SIG-M5 (cell line): ENCODE results near the gene ZCCHC14.

Experiments used
- DNase-seq: peaks from one replicate; lab custom pipeline; 2025; lab: John Stamatoyannopoulos, UW

Gene ZCCHC14

GRCh38 chr16:87361916-87362619 lies 130.8 kb downstream of the ZCCHC14 start:
- DNase-seq: no peak

- DNase-seq: no peak
Observed at GRCh38 chr16:87360862-87361610, 131.8 kb downstream of the ZCCHC14 start.

- DNase-seq: no peak
Observed at GRCh38 chr16:87359121-87359520, 133.7 kb downstream of the ZCCHC14 start.

- DNase-seq: no peak
Observed at GRCh38 chr16:87358696-87359095, 134.1 kb downstream of the ZCCHC14 start.

GRCh38 chr16:87358250-87358649 lies 134.6 kb downstream of the ZCCHC14 start:
- DNase-seq: no peak

GRCh38 chr16:87356491-87356853 lies 136.4 kb downstream of the ZCCHC14 start:
- DNase-seq: no peak
